ENCODE measurements around the gene E2F6. TPM values are rescaled to one million over a fixed set of nuclear protein-coding genes. Genes with fewer than 3 reads are reported as not detected.

The E2F6 gene
- total RNA-seq, 5 donors from 2014 or later (not counting 1 experiment from before 2014, with no cell fraction given) = 4.8 to 9.5 (median 9.1) TPM

DNA sequence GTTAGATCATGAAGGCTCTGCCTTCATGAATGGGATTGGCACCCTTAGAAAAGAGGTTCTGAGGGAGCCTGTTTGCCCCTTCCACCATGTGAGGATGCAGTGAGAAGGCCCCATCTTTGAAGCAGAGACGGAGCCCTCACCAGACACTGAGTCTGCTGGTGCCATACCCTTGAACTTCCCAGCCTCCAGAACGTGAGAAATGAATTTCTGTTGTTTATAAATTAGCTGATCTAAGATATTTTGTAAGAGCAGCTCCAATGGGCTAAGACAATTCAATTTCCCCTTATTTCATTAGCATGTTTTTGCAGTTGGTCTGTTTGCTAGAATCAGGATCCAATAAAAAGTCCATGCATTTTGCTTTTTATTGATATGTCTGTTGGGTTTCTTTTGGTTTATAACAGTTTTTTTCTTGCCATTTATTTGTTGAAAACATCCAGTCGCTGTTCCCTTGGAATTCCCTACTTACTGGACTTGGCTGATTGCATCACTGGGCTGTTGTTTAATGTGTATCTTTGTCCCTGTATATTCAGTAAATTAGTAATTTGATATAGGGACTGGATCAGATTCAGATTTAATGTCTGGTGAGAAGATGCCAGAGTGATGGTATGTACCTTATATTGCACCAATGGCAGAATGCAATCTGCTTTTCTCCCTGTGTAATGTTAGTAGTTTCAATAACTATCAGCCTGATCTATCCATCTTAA lies 43.8 kb upstream of the E2F6 start:
- ChIA-PET POLR2A (no interaction called here), CTCF (no interaction called here)
- H3K27me3 Mint-ChIP-seq = peaks cover 8 to 18% of the 10 kb centered on the region in 2 donors
- peaks cover 0 to 12% of the 10 kb centered on the region in 2 experiments for H3K27me3 ChIP-seq (replicated peaks in 1 of 2; ENCODE audit: control insufficient read depth in 2 of 2, extremely low read depth in 1 of 2, insufficient read depth in 2 of 2, low read length in 1 of 2)
- ATAC-seq (replicated peaks in 1 of 4) = no peak
- H3K4me3 ChIP-seq (ENCODE audit: control insufficient read depth in 1 of 2, extremely low read depth in 1 of 2, low read length in 1 of 2) = no peak overlapping the region
- no peaks in the 10 kb centered on the region for H3K9me3 Mint-ChIP-seq
- no peak overlapping the region for H3K27ac ChIP-seq (ENCODE audit: low read length)
- H3K27ac Mint-ChIP-seq = no peak overlapping the region
- no peaks in the 10 kb centered on the region for H3K9me3 ChIP-seq
- no CpG with 5 or more reads among the region's 3 CpGs for WGBS (ENCODE audit: insufficient coverage)
- DNase-seq = no peak
- H3K36me3 Mint-ChIP-seq = no peaks in the 10 kb centered on the region
- H3K4me3 Mint-ChIP-seq = no peak overlapping the region
- no peaks in the 10 kb centered on the region for H3K4me1 Mint-ChIP-seq
- H3K4me1 ChIP-seq (ENCODE audit: control insufficient read depth in 1 of 2, extremely low read depth in 1 of 2, insufficient read depth in 2 of 2, low read length in 2 of 2) = no peaks in the 10 kb centered on the region
- H3K36me3 ChIP-seq (ENCODE audit: control insufficient read depth in 2 of 2, extremely low read depth in 1 of 2, insufficient read depth in 1 of 2, low read length in 1 of 2) = no peaks in the 10 kb centered on the region

DNA sequence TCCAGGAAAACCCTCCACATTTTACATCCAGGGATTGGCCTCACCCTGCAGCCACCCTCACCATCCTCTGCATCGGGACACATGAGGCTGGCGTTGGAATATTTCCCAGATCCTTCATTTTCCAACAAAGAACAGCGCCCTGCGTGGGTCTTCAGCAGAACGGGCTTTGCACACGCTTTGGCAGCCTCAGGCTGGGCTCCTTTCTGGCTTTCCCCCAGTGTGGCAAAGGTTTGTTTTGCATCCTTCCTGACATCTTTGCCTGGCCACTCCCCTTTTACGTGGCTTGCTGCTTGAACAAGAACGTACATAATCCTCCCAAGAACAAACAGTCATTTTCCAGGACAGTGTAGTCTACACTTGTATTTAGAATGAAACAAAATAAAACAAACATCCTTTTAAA lies 42.3 kb upstream of the E2F6 start:
- Histone ChIP-seq H3K9me3 (no peaks in the 10 kb centered on the region), H3K4me3 (ENCODE audit: control insufficient read depth in 1 of 2, extremely low read depth in 1 of 2, low read length in 1 of 2) (no peak overlapping the region), H3K27me3 (replicated peaks in 1 of 2; ENCODE audit: control insufficient read depth in 2 of 2, extremely low read depth in 1 of 2, insufficient read depth in 2 of 2, low read length in 1 of 2) (peaks cover 0 to 12% of the 10 kb centered on the region in 2 experiments), H3K4me1 (ENCODE audit: control insufficient read depth in 1 of 2, extremely low read depth in 1 of 2, insufficient read depth in 2 of 2, low read length in 2 of 2) (no peaks in the 10 kb centered on the region), H3K36me3 (ENCODE audit: control insufficient read depth in 2 of 2, extremely low read depth in 1 of 2, insufficient read depth in 1 of 2, low read length in 1 of 2) (no peaks in the 10 kb centered on the region), H3K27ac (ENCODE audit: low read length) (no peak overlapping the region)
- POLR2A ChIA-PET = no interaction called here
- Mint-ChIP-seq H3K27ac (no peak overlapping the region), H3K9me3 (peaks cover 0 to 3% (median 2%) of the 10 kb centered on the region in 3 donors), H3K36me3 (no peaks in the 10 kb centered on the region), H3K27me3 (peaks cover 8 to 15% of the 10 kb centered on the region in 2 donors), H3K4me1 (no peaks in the 10 kb centered on the region), H3K4me3 (no peak overlapping the region)
- no peak for ATAC-seq (replicated peaks in 1 of 4)
- CTCF ChIA-PET = no interaction called here
- WGBS (ENCODE audit: insufficient coverage) = 85% methylated on average over 8 of the region's 8 CpGs
- no peak for DNase-seq

DNA sequence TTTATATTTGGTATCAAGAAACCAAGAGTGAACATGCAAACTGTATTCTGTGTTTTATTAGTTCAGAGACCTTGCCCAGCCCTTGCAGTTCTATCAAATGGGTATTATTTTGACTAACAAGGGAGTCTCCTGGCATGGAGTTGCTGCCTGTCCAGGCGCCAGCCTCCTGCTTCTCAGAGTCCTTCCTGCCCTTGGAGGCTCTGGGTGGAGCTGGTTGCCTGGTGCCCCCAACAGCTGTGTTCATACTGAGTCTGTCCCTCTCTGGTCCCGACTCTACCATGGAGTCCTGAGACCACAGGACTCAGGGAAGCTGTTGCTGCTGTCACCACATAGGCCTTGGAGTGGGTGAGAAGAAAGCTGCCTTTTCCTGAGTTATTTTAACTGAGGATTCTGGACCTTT lies 41.6 kb upstream of the E2F6 start:
- peaks cover 0 to 12% of the 10 kb centered on the region in 2 experiments for H3K27me3 ChIP-seq (replicated peaks in 1 of 2; ENCODE audit: control insufficient read depth in 2 of 2, extremely low read depth in 1 of 2, insufficient read depth in 2 of 2, low read length in 1 of 2)
- ATAC-seq (replicated peaks in 1 of 4) (no peak), DNase-seq (no peak)
- CTCF ChIA-PET = no interaction called here
- no peak overlapping the region for H3K4me3 Mint-ChIP-seq
- H3K36me3 Mint-ChIP-seq = no peaks in the 10 kb centered on the region
- H3K9me3 ChIP-seq = no peaks in the 10 kb centered on the region
- peaks cover 11 to 19% of the 10 kb centered on the region in 2 donors for H3K27me3 Mint-ChIP-seq
- no peaks in the 10 kb centered on the region for H3K4me1 Mint-ChIP-seq
- POLR2A ChIA-PET = no interaction called here
- WGBS (ENCODE audit: insufficient coverage) = 83% methylated on average over 1 of the region's 2 CpGs
- no peaks in the 10 kb centered on the region for H3K4me1 ChIP-seq (ENCODE audit: control insufficient read depth in 1 of 2, extremely low read depth in 1 of 2, insufficient read depth in 2 of 2, low read length in 2 of 2)
- H3K36me3 ChIP-seq (ENCODE audit: control insufficient read depth in 2 of 2, extremely low read depth in 1 of 2, insufficient read depth in 1 of 2, low read length in 1 of 2) = no peaks in the 10 kb centered on the region
- no peak overlapping the region for H3K27ac Mint-ChIP-seq
- H3K4me3 ChIP-seq (ENCODE audit: control insufficient read depth in 1 of 2, extremely low read depth in 1 of 2, low read length in 1 of 2) = no peak overlapping the region
- H3K9me3 Mint-ChIP-seq = peaks cover 0 to 5% (median 4%) of the 10 kb centered on the region in 3 donors
- H3K27ac ChIP-seq (ENCODE audit: low read length) = no peak overlapping the region

DNA sequence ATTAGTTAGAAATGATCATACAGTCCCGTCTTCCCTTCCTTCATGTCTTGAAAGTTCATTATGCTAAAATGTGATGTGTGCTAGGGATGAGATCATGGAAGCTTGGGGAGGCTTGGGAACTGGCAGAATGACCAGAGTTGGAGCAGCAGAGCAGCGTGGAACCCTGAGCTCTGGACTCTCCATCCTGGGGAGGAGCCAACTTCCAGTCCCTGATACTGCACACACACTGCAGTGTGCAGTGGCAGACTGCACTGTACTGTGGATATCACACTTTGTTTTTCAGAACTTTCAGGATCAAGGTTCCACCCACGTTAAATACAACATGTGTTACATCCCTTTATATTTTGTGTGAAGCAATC lies 40.6 kb upstream of the E2F6 start:
- Mint-ChIP-seq H3K4me1 (no peaks in the 10 kb centered on the region), H3K27me3 (peaks cover 11 to 22% of the 10 kb centered on the region in 2 donors), H3K36me3 (no peaks in the 10 kb centered on the region), H3K27ac (no peak overlapping the region), H3K4me3 (no peak overlapping the region), H3K9me3 (peaks cover 0 to 5% (median 4%) of the 10 kb centered on the region in 3 donors)
- Histone ChIP-seq H3K9me3 (no peaks in the 10 kb centered on the region), H3K4me3 (ENCODE audit: control insufficient read depth in 1 of 2, extremely low read depth in 1 of 2, low read length in 1 of 2) (no peak overlapping the region), H3K4me1 (ENCODE audit: control insufficient read depth in 1 of 2, extremely low read depth in 1 of 2, insufficient read depth in 2 of 2, low read length in 2 of 2) (no peaks in the 10 kb centered on the region), H3K36me3 (ENCODE audit: control insufficient read depth in 2 of 2, extremely low read depth in 1 of 2, insufficient read depth in 1 of 2, low read length in 1 of 2) (no peaks in the 10 kb centered on the region), H3K27ac (ENCODE audit: low read length) (no peak overlapping the region), H3K27me3 (replicated peaks in 1 of 2; ENCODE audit: control insufficient read depth in 2 of 2, extremely low read depth in 1 of 2, insufficient read depth in 2 of 2, low read length in 1 of 2) (peaks cover 0 to 16% of the 10 kb centered on the region in 2 experiments)
- ATAC-seq (replicated peaks in 1 of 4) (no peak), DNase-seq (no peak)
- no CpG with 5 or more reads among the region's 3 CpGs for WGBS (ENCODE audit: insufficient coverage)
- POLR2A ChIA-PET = no interaction called here
- CTCF ChIA-PET = no interaction called here

DNA sequence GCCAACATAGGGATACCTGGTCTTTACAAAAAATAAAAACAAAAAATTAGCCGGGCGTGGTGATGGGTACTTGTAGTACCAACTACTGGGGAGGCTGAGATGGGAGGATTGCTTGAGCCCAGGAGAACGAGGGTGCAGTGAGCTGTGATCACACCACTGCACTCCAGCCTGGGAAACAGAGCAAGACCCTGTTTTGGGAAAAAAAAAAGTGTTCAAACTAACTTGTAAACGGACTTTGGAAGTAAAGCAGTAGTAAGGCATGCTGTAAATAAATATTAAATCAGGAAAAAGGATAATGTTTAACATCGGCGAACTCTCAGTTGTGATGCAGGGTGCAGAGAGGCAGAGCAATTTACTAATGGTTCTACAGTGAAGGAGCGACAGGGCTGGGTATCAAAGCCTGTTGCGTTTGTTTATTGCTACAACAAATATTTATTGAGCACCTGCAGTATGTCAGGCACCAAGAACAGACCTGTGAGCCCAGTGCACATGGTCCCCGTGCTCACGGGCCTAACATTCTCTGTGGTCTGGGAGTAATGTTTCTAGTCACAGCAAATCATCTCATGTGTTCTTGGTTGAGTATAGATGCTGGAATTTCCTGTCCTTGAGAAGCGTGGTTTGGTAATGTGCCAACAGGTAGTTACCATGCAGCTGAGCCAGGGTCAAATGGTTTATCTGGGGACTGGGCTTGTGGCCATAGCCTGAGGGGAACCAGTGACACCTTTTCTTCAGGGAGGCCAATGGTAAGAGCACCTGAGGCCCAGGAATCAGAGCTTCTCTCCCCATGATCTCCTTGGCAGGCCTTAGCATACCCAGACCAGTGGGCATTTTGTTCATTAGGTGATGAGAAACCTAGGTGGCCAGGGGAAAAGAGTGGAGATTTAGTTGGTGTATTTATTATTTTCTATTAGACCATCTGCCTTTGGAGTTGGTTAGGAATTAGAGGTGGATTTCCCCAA lies 40.0 kb upstream of the E2F6 start:
- H3K27ac ChIP-seq (ENCODE audit: low read length) = no peak overlapping the region
- POLR2A ChIA-PET = no interaction called here
- peaks cover 0 to 18% of the 10 kb centered on the region in 2 experiments for H3K27me3 ChIP-seq (replicated peaks in 1 of 2; ENCODE audit: control insufficient read depth in 2 of 2, extremely low read depth in 1 of 2, insufficient read depth in 2 of 2, low read length in 1 of 2)
- H3K4me3 ChIP-seq (ENCODE audit: control insufficient read depth in 1 of 2, extremely low read depth in 1 of 2, low read length in 1 of 2) = no peak overlapping the region
- H3K4me1 Mint-ChIP-seq = no peaks in the 10 kb centered on the region
- H3K9me3 Mint-ChIP-seq = peaks cover 0 to 5% (median 4%) of the 10 kb centered on the region in 3 donors
- no peaks in the 10 kb centered on the region for H3K36me3 ChIP-seq (ENCODE audit: control insufficient read depth in 2 of 2, extremely low read depth in 1 of 2, insufficient read depth in 1 of 2, low read length in 1 of 2)
- no peaks in the 10 kb centered on the region for H3K9me3 ChIP-seq
- DNase-seq (no peak), ATAC-seq (replicated peaks in 1 of 4) (no peak)
- peaks cover 11 to 22% of the 10 kb centered on the region in 2 donors for H3K27me3 Mint-ChIP-seq
- no peaks in the 10 kb centered on the region for H3K36me3 Mint-ChIP-seq
- no peak overlapping the region for H3K27ac Mint-ChIP-seq
- CTCF ChIA-PET = no interaction called here
- 78% methylated on average over 8 of the region's 11 CpGs for WGBS (ENCODE audit: insufficient coverage)
- H3K4me1 ChIP-seq (ENCODE audit: control insufficient read depth in 1 of 2, extremely low read depth in 1 of 2, insufficient read depth in 2 of 2, low read length in 2 of 2) = no peaks in the 10 kb centered on the region
- no peak overlapping the region for H3K4me3 Mint-ChIP-seq

DNA sequence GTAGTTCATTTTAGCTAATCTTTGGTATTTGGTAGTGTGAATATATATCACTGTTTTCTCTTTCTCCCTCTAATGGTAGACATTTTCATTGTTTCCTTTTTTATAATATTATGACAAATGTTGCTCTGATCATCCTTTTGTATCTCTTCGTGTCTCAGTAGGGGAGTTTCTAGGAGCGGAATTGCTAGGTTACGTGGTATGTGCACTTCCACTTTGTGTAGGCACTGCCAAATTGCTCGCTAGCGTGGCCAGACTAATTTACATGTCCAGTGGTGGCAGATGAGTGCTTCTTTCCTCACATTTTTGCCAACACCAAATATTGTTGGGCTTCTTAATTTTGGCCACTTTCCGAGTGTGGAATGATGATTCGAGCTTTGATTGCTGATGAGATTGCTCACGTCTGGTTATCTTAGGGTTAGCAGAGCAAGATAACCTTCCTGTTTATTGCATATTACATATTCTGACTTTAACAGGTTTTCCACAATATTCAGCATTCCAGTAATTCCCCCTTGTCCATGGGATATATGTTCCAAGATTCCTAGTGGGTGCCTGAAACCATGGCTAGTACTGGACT lies 37.5 kb upstream of the E2F6 start:
- POLR2A ChIA-PET = no interaction called here
- H3K27ac Mint-ChIP-seq = no peak overlapping the region
- no peak overlapping the region for H3K4me3 Mint-ChIP-seq
- no peaks in the 10 kb centered on the region for H3K4me1 Mint-ChIP-seq
- H3K9me3 Mint-ChIP-seq = peaks cover 0 to 5% (median 4%) of the 10 kb centered on the region in 3 donors
- DNase-seq (no peak), ATAC-seq (replicated peaks in 1 of 4) (no peak)
- no peaks in the 10 kb centered on the region for H3K36me3 ChIP-seq (ENCODE audit: control insufficient read depth in 2 of 2, extremely low read depth in 1 of 2, insufficient read depth in 1 of 2, low read length in 1 of 2)
- H3K4me1 ChIP-seq (ENCODE audit: control insufficient read depth in 1 of 2, extremely low read depth in 1 of 2, insufficient read depth in 2 of 2, low read length in 2 of 2) = no peaks in the 10 kb centered on the region
- H3K36me3 Mint-ChIP-seq = no peaks in the 10 kb centered on the region
- WGBS (ENCODE audit: insufficient coverage) = 100% methylated on average over 3 of the region's 8 CpGs
- H3K9me3 ChIP-seq = no peaks in the 10 kb centered on the region
- H3K4me3 ChIP-seq (ENCODE audit: control insufficient read depth in 1 of 2, extremely low read depth in 1 of 2, low read length in 1 of 2) = no peak overlapping the region
- H3K27me3 Mint-ChIP-seq = peaks cover 10 to 22% of the 10 kb centered on the region in 2 donors
- H3K27ac ChIP-seq (ENCODE audit: low read length) = no peak overlapping the region
- peaks cover 0 to 22% of the 10 kb centered on the region in 2 experiments for H3K27me3 ChIP-seq (replicated peaks in 1 of 2; ENCODE audit: control insufficient read depth in 2 of 2, extremely low read depth in 1 of 2, insufficient read depth in 2 of 2, low read length in 1 of 2)
- CTCF ChIA-PET = no interaction called here
